DND-41 (cell line): ENCODE measurements around the gene MRTFA.

ENCODE experiments used
- ATAC-seq: fragments of 200-7000 bp; cut with Tn5 transposase; 3 replicates; pipeline ENCODE4 v1.9.1; 2021; ENCODE audit warnings: low read depth; ENCODE audit not compliant: insufficient read depth
- DNase-seq: peaks from one replicate; pipeline ENCODE4 v3.0.0-alpha.2; 2020
- H2AFZ ChIP-seq: 2 replicates; pipeline ENCODE4 v1.6.0; 2012; ENCODE audit warnings: low read depth, low read length
- H3K27ac ChIP-seq: 2 replicates; pipeline ENCODE4 v1.5.1; 2012; ENCODE audit warnings: low read length, inconsistent platforms
- H3K27me3 ChIP-seq: fragments of 200-600 bp; sonication (generic); 2 replicates; pipeline ENCODE4 v1.6.0; 2012; ENCODE audit warnings: low read length, mild to moderate bottlenecking, inconsistent platforms; ENCODE audit not compliant: insufficient read depth, poor library complexity
- H3K36me3 ChIP-seq: 2 replicates; pipeline ENCODE4 v1.5.1; 2012; ENCODE audit warnings: low read length, inconsistent platforms; ENCODE audit not compliant: insufficient read depth
- H3K4me1 ChIP-seq: 2 replicates; pipeline ENCODE4 v1.5.1; 2012; ENCODE audit warnings: mild to moderate bottlenecking, low read length; ENCODE audit not compliant: insufficient read depth
- H3K4me2 ChIP-seq: 2 replicates; pipeline ENCODE4 v1.6.0; 2012; ENCODE audit warnings: mild to moderate bottlenecking, moderate library complexity, low read length, inconsistent platforms; ENCODE audit not compliant: insufficient read depth
- H3K4me3 ChIP-seq, 2 experiments: fragments of 200-600 bp in 1 of 2; shearing (Covaris generic) in 1 of 2; 2 replicates each; pipeline ENCODE4 v1.5.1; 2012 to 2016; ENCODE audit warnings: inconsistent platforms in 2 of 2, low read length in 2 of 2, mild to moderate bottlenecking in 2 of 2, low read depth in 1 of 2, moderate library complexity in 1 of 2
- H3K79me2 ChIP-seq: 2 replicates; pipeline ENCODE4 v1.6.0; 2012; ENCODE audit warnings: low read length, inconsistent platforms; ENCODE audit not compliant: insufficient read depth
- H3K9ac ChIP-seq: 2 replicates; pipeline ENCODE4 v1.6.0; 2012; ENCODE audit warnings: low read depth, mild to moderate bottlenecking, inconsistent platforms, low read length, moderate library complexity
- H3K9me3 ChIP-seq: 2 replicates; pipeline ENCODE4 v1.5.1; 2012; ENCODE audit warnings: low read length, moderate library complexity, mild to moderate bottlenecking, inconsistent platforms; ENCODE audit not compliant: insufficient read depth, severe bottlenecking
- H4K20me1 ChIP-seq: 2 replicates; pipeline ENCODE4 v1.6.0; 2012; ENCODE audit warnings: low read length; ENCODE audit not compliant: insufficient read depth
- CTCF ChIP-seq: IDR thresholded peaks from 2 replicates; pipeline ENCODE4 v1.5.1; 2012; ENCODE audit warnings: borderline replicate concordance, low read length, moderate library complexity, mild to moderate bottlenecking; ENCODE audit not compliant: poor library complexity, severe bottlenecking; ENCODE audit errors: extremely low read depth
- EZH2 ChIP-seq: IDR thresholded peaks from 3 replicates; pipeline ENCODE4 v1.6.1; 2012; ENCODE audit warnings: borderline replicate concordance, low read depth, mild to moderate bottlenecking, moderate library complexity, low read length, inconsistent platforms; ENCODE audit not compliant: severe bottlenecking

Gene MRTFA

DNA sequence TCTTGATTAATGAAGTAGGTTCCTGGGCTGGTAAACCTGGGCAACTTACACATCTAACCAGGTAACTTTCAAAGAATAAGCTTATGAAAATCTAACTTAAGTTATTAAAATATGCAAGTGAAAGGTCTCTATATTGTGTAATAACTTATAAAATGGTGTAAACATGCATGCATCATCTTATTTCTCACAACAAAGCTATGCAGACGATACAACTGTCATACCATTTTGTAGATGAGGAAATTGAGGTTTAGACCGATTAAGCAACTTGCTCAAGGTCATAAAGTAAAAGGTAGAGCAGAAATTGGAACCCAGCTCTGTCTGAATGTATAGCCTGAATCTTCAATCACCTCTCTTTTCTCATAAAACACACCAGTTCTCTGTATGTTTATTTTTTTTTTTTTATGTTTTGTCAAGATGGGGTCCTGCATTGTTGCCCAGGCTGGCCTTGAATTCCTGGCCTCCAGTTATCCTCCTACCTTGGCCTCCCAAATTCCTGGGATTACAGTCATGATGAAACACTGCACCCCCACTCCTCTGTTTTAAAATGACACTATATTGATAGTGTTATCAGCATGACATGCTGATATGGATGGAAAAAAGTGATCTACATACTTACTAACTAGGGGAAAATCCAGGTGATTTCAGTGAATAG, 156.5 kb downstream of the MRTFA start:
- no peak for ATAC-seq
- Histone ChIP-seq H2AFZ (no peak overlapping the region), H3K27me3 (no peaks in the 10 kb centered on the region), H3K36me3 (peaks cover 3% of the 10 kb centered on the region; the same call in 1 of the 2 replicates), H3K4me2 (no peak overlapping the region), H3K4me3 (no peak overlapping the region), H3K27ac (no peak overlapping the region), H4K20me1 (no peaks in the 10 kb centered on the region; the same call in 1 of the 2 replicates), H3K9me3 (no peaks in the 10 kb centered on the region), H3K9ac (no peak overlapping the region), H3K79me2 (peaks cover 8% of the 10 kb centered on the region), H3K4me1 (no peaks in the 10 kb centered on the region)
- TF ChIP-seq EZH2, result no peak
- DNase-seq, result no peak

GRCh38 chr22:40479126-40479800, 157.3 kb downstream of the MRTFA start:
- Histone ChIP-seq H2AFZ (no peak overlapping the region), H3K36me3 (peaks cover 3% of the 10 kb centered on the region; the same call in 1 of the 2 replicates), H3K27ac (no peak overlapping the region), H3K9me3 (no peaks in the 10 kb centered on the region), H4K20me1 (no peaks in the 10 kb centered on the region; the same call in 1 of the 2 replicates), H3K4me2 (no peak overlapping the region), H3K4me3 (no peak overlapping the region), H3K27me3 (no peaks in the 10 kb centered on the region), H3K4me1 (no peaks in the 10 kb centered on the region), H3K79me2 (peaks cover 8% of the 10 kb centered on the region; the same call in 1 of the 2 replicates), H3K9ac (no peak overlapping the region)
- ATAC-seq, result no peak
- DNase-seq, result no peak
- TF ChIP-seq CTCF (peak; percentile 14), EZH2 (no peak)

- no peaks in the 10 kb centered on the region for H3K4me1 ChIP-seq
- no peak overlapping the region for H3K4me2 ChIP-seq
- no peak overlapping the region for H3K9ac ChIP-seq
- no peak overlapping the region for H3K27ac ChIP-seq
- H3K9me3 ChIP-seq, result no peaks in the 10 kb centered on the region
- peaks cover 3% of the 10 kb centered on the region; the same call in 1 of the 2 replicates for H3K36me3 ChIP-seq
- H3K4me3 ChIP-seq, result no peak overlapping the region
- peaks cover 8% of the 10 kb centered on the region; the same call in 1 of the 2 replicates for H3K79me2 ChIP-seq
- ATAC-seq (no peak), DNase-seq (no peak)
- H3K27me3 ChIP-seq, result no peaks in the 10 kb centered on the region
- no peaks in the 10 kb centered on the region; the same call in 1 of the 2 replicates for H4K20me1 ChIP-seq
- no peak overlapping the region for H2AFZ ChIP-seq
- TF ChIP-seq CTCF, result no peak
- no peak for TF ChIP-seq EZH2
Observed at GRCh38 chr22:40478338-40479125, 158.0 kb downstream of the MRTFA start.
